ENCODE measurements around the gene IFNLR1. TPM values are rescaled to one million over a fixed set of nuclear protein-coding genes. Genes with fewer than 3 reads are reported as not detected.
A peak's percentile ranks its signal among the peaks of the same experiment; 100 is the strongest.

The IFNLR1 gene
- total RNA-seq, 2 experiments from 2014 or later, result 29.4 to 30.5 TPM

- ChIA-PET POLR2A (interaction anchor here (0.5 to 0.8 kb wide), 2 partner anchors 114 to 194 kb away, joined by 3 to 6 read pairs; partner anchors contain the start of gene GRHL3), CTCF (ENCODE audit: unreplicated experiment) (interaction anchor here (0.6 to 1.7 kb wide), 3 partner anchors 55 to 747 kb away, joined by 4 to 5 read pairs (median 5); no protein-coding TSS in a partner anchor)
- H3K4me2 ChIP-seq (ENCODE audit: low read length), result no peak overlapping the region
Observed at GRCh38 chr1:24205345-24206082, 18.4 kb upstream of the IFNLR1 start.

GRCh38 chr1:24204116-24204515 lies 17.0 kb upstream of the IFNLR1 start:
- H2AFZ ChIP-seq (ENCODE audit: low read length), result no peak overlapping the region; the same call in 1 of the 2 replicates
- DNase-seq (ENCODE audit: low spot score), result no peak
- H3K9me2 ChIP-seq (ENCODE audit: insufficient read depth, low read length), result no peaks in the 10 kb centered on the region
- peak overlapping the region; percentile 83 for H3K4me2 ChIP-seq (ENCODE audit: low read length)
- H4K20me1 ChIP-seq (ENCODE audit: insufficient read depth, low read length), result no peaks in the 10 kb centered on the region
- no peaks in the 10 kb centered on the region for H3K9me3 ChIP-seq (ENCODE audit: low read length)
- TF ChIP-seq CTCF (conservative IDR thresholded peaks at IDR 0.05; ENCODE audit: low read length) (no peak), EZH2phosphoT487 (IDR thresholded peaks at IDR 0.05; ENCODE audit: borderline replicate concordance, low read depth, low read length) (no peak)
- ChIA-PET CTCF (ENCODE audit: unreplicated experiment) (interaction anchor here (0.6 to 1.6 kb wide), 3 partner anchors 39 to 187 kb away, joined by 4 read pairs; no protein-coding TSS in a partner anchor), POLR2A (interaction anchor here (0.6 to 1.4 kb wide), 5 partner anchors 15 to 189 kb away, joined by 3 to 6 read pairs (median 3); no protein-coding TSS in a partner anchor)
- H3K36me3 ChIP-seq (ENCODE audit: insufficient read depth, low read length), result peaks cover 24% of the 10 kb centered on the region
- no TSS peak for BruUV-seq (replicated peaks)
- peaks cover 68% of the 10 kb centered on the region for H3K4me1 ChIP-seq (ENCODE audit: insufficient read depth, low read length, poor library complexity, severe bottlenecking)
- H3K4me3 ChIP-seq (ENCODE audit: low read depth, low read length, poor library complexity, severe bottlenecking), result no peak overlapping the region
- peak overlapping the region; percentile 72 for H3K27ac ChIP-seq (ENCODE audit: low read depth, low read length, poor library complexity, severe bottlenecking)
- peaks cover 11% of the 10 kb centered on the region; the same call in 1 of the 2 replicates for H3K79me2 ChIP-seq (ENCODE audit: insufficient read depth, low read depth, low read length)
- intact Hi-C loops (cut with micrococcal nuclease; ENCODE audit: unreplicated experiment), result loop anchor here (5.0 kb wide), 1 partner anchor 118 kb away; no protein-coding TSS in a partner anchor

More at GRCh38 chr1:24205345-24206082, 18.4 kb upstream of the IFNLR1 start:
- Histone ChIP-seq H2AFZ (ENCODE audit: low read length) (no peak overlapping the region), H3K9me2 (ENCODE audit: insufficient read depth, low read length) (no peaks in the 10 kb centered on the region), H4K20me1 (ENCODE audit: insufficient read depth, low read length) (no peaks in the 10 kb centered on the region), H3K4me1 (ENCODE audit: insufficient read depth, low read length, poor library complexity, severe bottlenecking) (peaks cover 57% of the 10 kb centered on the region), H3K4me3 (ENCODE audit: low read depth, low read length, poor library complexity, severe bottlenecking) (no peak overlapping the region), H3K9me3 (ENCODE audit: low read length) (no peaks in the 10 kb centered on the region), H3K27ac (ENCODE audit: low read depth, low read length, poor library complexity, severe bottlenecking) (no peak overlapping the region), H3K79me2 (ENCODE audit: insufficient read depth, low read depth, low read length) (peaks cover 7% of the 10 kb centered on the region; the same call in 1 of the 2 replicates), H3K36me3 (ENCODE audit: insufficient read depth, low read length) (peaks cover 30% of the 10 kb centered on the region)
- DNase-seq (ENCODE audit: low spot score), result no peak
- BruUV-seq (replicated peaks), result no TSS peak
- intact Hi-C loops (cut with micrococcal nuclease; ENCODE audit: unreplicated experiment), result no loop called here
- no peak for TF ChIP-seq EZH2phosphoT487 (IDR thresholded peaks at IDR 0.05; ENCODE audit: borderline replicate concordance, low read depth, low read length)
- no peak for TF ChIP-seq CTCF (conservative IDR thresholded peaks at IDR 0.05; ENCODE audit: low read length)

Data from OCI-LY7 (cell line).